LNCaP clone FGC (cell line): ENCODE measurements around the gene CORO6.

Experiments
- DNase-seq: peaks from one replicate; pipeline ENCODE4 v3.0.0-alpha.2; 2011; ENCODE audit warnings: low read depth
- H3K4me3 ChIP-seq: 2 replicates; pipeline ENCODE4 v1.5.1; 2011; ENCODE audit warnings: mild to moderate bottlenecking, low read depth, low read length, control low read depth
- TF ChIP-seq, protein P1 (sequence below): IDR thresholded peaks from 2 replicates; pipeline ENCODE4 v1.5.1; 2012; ENCODE audit warnings: mild to moderate bottlenecking; ENCODE audit not compliant: control insufficient read depth, insufficient read depth; ENCODE audit errors: extremely low read depth

The CORO6 gene

DNA sequence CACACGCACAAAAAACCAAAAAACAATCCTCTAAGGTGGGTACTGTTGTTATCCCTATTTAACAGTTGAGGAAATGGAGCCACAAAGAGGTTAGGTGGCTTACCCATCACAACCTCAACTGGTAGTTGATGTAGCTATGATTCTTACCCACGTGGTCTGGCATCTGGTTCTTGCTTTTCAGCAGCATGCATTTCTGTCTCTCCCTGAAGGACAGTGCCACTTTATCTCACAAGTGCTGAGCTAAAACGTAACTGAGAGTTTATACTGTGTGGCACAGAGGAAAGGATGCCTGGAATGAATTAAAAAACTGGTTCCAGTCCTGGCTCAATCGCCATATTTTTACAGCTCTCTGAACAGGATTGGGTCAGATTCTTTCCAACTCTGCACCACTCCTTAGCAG lies 1.9 kb upstream of the CORO6 start:
- DNase-seq, result no peak
- TF ChIP-seq, protein P1, sequence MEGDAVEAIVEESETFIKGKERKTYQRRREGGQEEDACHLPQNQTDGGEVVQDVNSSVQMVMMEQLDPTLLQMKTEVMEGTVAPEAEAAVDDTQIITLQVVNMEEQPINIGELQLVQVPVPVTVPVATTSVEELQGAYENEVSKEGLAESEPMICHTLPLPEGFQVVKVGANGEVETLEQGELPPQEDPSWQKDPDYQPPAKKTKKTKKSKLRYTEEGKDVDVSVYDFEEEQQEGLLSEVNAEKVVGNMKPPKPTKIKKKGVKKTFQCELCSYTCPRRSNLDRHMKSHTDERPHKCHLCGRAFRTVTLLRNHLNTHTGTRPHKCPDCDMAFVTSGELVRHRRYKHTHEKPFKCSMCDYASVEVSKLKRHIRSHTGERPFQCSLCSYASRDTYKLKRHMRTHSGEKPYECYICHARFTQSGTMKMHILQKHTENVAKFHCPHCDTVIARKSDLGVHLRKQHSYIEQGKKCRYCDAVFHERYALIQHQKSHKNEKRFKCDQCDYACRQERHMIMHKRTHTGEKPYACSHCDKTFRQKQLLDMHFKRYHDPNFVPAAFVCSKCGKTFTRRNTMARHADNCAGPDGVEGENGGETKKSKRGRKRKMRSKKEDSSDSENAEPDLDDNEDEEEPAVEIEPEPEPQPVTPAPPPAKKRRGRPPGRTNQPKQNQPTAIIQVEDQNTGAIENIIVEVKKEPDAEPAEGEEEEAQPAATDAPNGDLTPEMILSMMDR, result no peak

DNA sequence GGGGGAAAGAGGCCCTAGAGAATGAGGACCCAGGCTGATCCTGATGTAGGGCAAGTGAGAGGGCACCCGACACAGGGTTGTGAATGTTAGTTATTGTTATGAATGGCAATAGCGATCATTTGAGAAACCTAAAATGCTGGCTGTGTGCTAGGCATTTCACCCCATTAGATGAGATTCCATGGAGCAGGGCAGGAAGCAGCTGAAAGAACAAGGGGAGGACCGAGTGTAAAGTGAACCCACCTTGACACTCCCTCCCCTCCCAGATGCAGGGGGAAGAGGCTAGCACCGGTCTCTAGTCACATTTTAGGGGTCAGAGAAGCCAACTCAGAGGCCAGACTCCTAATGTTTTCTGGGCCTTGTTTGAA lies 553 bp upstream of the CORO6 start:
- H3K4me3 ChIP-seq, result no peak overlapping the region
- DNase-seq, result no peak
- TF ChIP-seq, protein P1, result no peak

More for the DNA sequence above, 1.9 kb upstream of the CORO6 start:
- H3K4me3 ChIP-seq, result no peak overlapping the region

DNA sequence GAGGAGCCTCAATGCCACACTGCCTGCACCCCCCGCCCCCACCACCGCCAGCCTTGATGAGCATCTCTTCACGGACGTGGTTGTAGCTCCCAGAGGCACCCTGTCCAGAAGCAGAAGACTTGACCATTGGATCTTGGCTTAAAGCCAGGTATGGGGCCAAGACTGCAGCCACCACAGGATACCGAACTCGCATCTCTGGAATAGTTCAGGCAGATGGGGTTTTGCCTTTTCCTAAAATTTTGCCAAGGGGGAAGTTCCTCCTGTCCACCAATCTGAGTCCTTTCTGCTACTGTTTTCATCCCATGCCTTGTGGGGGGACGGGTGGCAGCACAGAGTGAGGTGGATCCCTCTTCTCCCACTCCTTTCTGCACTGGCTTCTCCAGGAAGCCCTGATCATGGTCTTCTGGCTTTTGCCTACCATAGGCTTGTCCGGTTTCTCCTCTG lies 939 bp downstream of the CORO6 start:
- no peak for DNase-seq
- H3K4me3 ChIP-seq, result no peak overlapping the region
- TF ChIP-seq, protein P1, result no peak

DNA sequence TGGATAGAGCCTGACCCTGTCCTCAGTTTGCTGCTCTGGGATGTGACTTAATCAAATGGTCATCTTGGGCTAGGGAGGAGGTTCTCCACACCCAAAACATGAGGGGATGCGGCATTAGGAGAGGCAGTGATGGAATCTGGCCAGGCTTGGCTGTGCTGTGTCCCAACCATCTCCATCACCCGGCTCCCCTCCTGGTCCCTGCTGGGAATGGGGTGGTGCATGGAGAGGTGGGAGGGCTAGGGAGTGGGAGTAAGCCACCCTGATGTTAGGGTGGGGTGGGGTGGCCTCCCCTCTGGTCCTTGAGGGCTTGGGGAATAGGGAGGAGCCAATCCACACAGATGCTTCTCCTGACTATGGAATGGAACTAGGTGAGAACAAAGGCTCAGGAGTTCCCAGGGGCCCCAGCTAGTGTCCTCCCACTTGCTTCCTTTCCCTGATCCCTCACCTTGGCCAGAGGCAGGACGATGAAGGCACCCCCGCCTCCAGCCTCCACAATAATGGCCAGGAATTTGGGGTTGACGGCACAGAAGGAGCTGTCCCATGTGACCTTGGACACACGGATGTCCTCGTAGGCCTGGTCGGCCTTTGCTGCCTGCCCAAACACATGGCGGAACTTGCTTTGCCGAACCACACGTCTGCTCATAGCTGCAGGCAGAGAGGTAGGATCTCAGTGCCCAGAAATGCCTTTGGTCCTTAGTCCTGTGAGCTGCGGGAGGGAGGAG lies 1.8 kb downstream of the CORO6 start:
- no peak overlapping the region for H3K4me3 ChIP-seq
- no peak for DNase-seq
- TF ChIP-seq, protein P1, result no peak

DNA sequence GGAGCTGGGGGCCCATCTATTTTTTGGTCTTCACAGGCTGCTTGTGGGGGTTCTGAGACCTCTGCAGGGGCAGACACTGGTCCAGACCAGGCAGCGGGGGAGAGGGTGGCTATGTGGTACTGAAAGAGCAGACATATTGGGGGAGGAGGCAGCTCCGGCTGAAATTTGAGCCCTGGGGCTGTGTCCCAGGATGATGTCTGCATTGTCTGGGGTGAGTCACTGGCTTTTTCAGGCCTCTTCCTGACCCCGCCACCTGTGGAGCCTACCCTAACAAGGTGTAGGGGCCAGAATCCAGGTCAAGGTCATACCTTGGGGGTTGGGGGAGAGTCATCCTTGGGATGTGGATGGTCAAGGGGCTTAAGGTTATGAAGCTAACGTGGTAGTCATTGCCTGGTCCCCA lies 2.4 kb downstream of the CORO6 start:
- TF ChIP-seq, protein P1, result no peak
- DNase-seq, result no peak
- H3K4me3 ChIP-seq, result no peak overlapping the region

DNA sequence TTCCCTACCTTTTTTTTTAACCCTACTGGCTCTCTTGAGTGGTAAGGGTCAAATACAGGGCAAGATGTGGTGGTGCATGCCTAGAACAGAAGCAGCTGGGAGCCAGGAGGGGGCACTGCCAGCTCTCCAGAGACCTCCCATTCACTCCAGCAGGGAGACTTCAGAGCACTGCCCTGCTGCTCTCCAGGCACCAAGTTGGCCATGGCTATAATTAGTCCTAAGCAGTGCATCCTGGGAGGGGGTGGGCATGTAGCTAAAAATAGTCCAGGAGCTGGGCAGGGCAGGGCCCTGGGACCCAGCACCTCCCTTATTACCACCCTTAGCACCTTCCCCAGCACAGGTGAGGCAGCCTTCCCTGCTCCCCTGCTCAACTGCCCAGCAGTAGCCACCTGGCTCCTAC lies 3.5 kb downstream of the CORO6 start:
- TF ChIP-seq, protein P1, result peak; percentile 18; the same call in 1 of the 2 replicates
- DNase-seq, result no peak
- H3K4me3 ChIP-seq, result no peak overlapping the region

DNA sequence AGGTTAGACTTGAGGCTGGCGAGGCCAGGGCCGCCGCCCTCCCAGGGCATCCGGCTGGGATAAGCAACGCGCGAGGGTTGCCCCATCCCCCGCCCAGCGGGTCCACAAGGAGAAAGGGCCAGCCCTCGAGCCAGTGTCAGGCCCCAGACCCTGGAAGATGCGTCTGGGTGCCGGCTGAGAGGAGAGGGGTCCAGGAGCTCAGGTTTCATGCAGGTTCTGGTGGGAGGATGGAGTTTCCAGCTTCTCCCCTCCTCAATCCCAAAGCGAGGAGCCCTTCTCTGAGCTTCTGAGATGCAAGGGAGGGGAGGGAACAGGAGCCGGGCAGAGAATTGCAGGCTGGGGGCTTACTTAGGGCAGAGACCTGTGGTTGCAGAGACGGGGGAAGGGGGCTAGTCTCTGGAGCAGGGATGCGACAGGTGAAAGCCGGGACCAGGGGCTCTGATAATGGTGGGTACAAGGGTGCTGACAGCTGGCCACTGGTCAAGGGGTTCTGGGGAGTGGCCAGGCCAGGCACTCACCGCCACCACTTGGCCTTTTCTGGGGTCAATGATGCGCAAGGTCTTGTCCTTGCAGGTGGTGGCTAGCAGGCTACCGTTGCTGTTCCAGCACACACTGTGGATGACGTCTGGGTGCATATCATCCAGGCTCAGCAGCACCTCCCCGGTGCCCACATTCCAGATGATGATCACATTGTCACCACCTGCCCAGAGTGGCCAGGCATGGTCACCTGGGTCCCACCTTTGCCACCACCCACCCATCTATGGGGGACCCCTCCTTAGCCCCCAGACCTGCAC lies 4.2 kb downstream of the CORO6 start:
- DNase-seq, result no peak
- no peak overlapping the region for H3K4me3 ChIP-seq
- TF ChIP-seq, protein P1, result no peak
